MG63 (cell line): ENCODE results near the gene MOGAT2. TPM values are rescaled to one million over a fixed set of nuclear protein-coding genes. Genes with fewer than 3 reads are reported as not detected.

Experiments
- DNase-seq: peaks from one replicate; pipeline ENCODE4 v3.0.0-alpha.2; 2020
- H3K27me3 ChIP-seq: fragments of 250-450 bp; sonication (Bioruptor Pico); 2 replicates; pipeline ENCODE4 v1.5.1; 2020; ENCODE audit warnings: mild to moderate bottlenecking, moderate library complexity
- H3K36me3 ChIP-seq: fragments of 250-450 bp; sonication (Bioruptor Pico); 2 replicates; pipeline ENCODE4 v1.5.1; 2020; ENCODE audit warnings: mild to moderate bottlenecking, moderate library complexity
- H3K4me3 ChIP-seq: fragments of 250-450 bp; sonication (Bioruptor Pico); 2 replicates; pipeline ENCODE4 v1.5.1; 2020; ENCODE audit warnings: mild to moderate bottlenecking, moderate library complexity
- H3K9me3 ChIP-seq: fragments of 250-450 bp; sonication (Bioruptor Pico); 2 replicates; pipeline ENCODE4 v1.5.1; 2020; ENCODE audit warnings: mild to moderate bottlenecking, moderate library complexity
- total RNA-seq: library from RNA; depleted of rRNA; stranded (reverse); fragments of >200 nt; shearing (Covaris generic); gene quantifications from 2 replicates; pipeline ENCODE4 v1.2.3, GENCODE V29; 2014; ENCODE audit warnings: low replicate concordance

Gene MOGAT2
- total RNA-seq, 1 experiment from 2014 or later = not detected

DNA sequence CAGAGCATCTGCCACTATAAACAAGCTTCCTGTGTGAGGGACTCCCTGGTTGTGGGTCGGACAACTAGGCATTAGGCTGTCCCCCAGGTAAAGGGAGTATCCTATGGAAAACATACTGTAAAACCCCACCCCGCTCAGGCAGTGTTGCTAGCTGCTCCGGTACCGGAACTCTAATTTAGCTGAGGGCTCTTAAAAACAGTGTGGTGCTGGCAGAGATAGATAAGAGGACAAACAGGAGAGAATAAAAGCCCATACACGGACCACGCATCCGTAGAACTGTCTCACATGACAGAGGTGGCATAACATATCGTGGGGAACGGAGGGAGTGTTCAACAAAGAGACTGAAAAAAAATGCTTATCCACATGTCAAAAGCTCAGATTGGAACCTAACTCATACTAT lies 3.4 kb upstream of the MOGAT2 start:
- H3K36me3 ChIP-seq = no peaks in the 10 kb centered on the region
- no peak for DNase-seq
- H3K9me3 ChIP-seq = no peaks in the 10 kb centered on the region
- peaks cover under 1% of the 10 kb centered on the region for H3K27me3 ChIP-seq
- H3K4me3 ChIP-seq = no peak overlapping the region

DNA sequence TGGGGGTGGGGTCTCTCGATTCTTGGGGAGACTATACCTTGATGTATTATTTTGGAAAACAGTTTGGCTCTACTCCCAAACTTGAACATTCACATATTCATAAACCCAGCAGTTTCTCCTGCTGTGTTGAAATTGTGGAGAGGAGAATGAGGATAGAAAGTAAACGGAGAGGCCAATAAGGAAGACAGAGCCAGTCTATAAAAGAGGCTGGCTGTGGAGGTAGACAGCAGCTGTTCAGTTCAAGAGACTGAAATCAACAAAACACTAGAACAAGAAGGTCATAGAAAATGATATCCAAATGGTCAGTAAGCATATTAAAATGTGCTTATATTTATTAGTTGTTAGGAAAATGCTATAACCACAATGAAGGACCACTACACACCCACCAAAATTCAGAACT lies 1.9 kb upstream of the MOGAT2 start:
- Histone ChIP-seq H3K36me3 (no peaks in the 10 kb centered on the region), H3K9me3 (no peaks in the 10 kb centered on the region), H3K27me3 (no peaks in the 10 kb centered on the region; the same call in 1 of the 2 replicates), H3K4me3 (no peak overlapping the region)
- DNase-seq = no peak

DNA sequence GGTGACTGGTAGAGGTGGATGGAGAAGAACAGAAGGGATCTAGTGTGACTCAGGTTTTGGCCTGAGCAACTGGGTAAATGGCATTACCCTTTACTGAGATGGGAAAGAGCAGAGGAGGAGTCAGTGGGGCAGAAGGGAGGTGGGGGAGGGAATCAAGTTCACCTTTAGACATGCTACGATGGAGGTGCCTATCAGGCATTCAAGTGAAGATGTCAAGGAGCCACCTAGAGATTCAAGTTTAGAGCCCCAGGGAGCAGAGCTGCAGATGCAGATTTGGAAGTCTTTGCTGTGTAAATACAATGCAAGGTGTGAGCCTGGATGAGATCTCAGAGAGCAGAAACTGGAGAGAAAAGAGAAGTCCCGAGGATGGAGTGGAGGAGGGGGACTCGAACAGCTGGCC lies 979 bp upstream of the MOGAT2 start:
- no peaks in the 10 kb centered on the region for H3K36me3 ChIP-seq
- H3K9me3 ChIP-seq = no peaks in the 10 kb centered on the region
- DNase-seq = no peak
- no peak overlapping the region for H3K4me3 ChIP-seq
- H3K27me3 ChIP-seq = no peaks in the 10 kb centered on the region; the same call in 1 of the 2 replicates

DNA sequence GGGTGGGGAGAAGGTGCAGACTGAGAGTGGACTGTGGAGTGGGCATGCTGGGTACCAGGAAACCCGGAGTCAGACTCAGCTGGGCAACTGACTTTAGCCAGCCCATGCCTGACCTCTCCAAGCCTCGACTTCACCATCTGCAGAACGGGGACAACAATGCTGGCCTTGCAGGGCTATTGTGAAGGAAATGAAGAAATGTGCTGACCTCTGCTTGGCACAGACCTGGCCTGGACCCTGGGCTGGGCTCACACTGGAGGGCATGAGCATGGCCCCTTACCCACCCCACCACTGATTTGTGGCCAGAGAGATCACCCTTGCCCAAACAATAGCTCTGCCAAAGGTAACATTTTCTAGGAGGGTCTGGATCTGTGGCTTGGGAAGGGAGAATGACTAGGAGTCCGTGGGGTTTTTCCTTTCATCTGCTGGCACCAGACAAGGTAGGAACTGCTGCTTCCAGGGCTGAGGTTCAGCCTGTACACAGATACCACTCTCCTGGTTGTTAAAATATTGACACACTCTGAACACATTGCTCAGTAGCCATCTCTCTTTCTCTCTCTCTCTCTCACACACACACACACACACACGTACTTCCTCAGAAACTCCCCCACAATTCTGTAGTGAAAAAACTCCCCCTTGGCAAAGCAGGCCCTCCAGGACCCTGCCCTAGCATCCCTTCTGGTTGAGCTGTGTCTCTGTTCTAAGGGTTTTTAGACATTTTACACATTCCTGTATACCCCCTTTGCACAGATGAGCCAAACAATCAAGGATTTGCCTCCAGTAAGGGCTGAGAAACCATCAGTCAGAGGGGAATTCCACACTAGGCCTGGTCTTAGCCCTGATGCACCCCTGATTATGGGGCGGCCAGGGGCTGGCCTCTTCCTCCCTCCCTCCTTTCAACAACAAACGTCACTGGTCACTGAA lies 1.0 kb downstream of the MOGAT2 start:
- H3K36me3 ChIP-seq = no peaks in the 10 kb centered on the region
- no peak overlapping the region for H3K4me3 ChIP-seq
- no peak for DNase-seq
- H3K9me3 ChIP-seq = no peaks in the 10 kb centered on the region
- no peaks in the 10 kb centered on the region for H3K27me3 ChIP-seq

DNA sequence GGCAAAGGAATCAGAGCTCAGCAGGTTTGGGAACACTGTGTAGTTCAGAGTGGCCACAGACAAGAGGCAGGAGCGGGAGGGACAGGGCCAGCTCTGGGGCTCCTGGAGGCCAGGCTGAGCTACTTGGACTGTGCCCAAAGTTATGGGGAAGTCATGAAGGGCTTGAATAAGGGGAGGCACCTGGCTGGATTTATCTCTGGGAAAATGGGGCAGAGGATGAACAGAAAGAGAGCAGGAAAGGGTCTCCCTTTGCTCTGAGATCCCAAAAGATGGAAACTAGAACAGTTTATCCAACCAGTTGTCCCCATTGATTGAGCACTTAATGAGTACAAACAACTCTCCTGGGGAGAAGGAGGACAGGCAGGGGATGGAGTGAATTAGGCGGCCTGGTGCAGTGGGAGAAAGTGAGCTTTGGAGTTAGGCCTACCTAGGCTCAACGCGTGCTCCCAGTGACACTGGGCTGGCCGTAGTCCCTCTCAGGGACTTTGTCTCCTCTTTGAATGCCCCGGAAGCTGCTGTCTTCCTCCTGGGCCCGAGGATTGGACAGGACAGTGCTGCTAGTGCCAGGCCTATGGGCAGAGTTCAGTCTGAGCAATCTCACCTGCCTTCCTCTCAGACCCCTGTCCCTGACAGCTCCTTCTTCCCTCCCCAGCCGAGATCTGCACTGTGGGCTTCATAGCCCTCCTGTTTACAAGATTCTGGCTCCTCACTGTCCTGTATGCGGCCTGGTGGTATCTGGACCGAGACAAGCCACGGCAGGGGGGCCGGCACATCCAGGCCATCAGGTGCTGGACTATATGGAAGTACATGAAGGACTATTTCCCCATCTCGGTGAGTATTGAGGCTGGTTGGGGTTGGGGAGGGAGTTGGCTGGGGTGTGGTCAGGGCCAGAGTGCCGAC lies 2.0 kb downstream of the MOGAT2 start:
- no peak for DNase-seq
- Histone ChIP-seq H3K4me3 (no peak overlapping the region), H3K9me3 (no peaks in the 10 kb centered on the region), H3K36me3 (no peaks in the 10 kb centered on the region), H3K27me3 (no peaks in the 10 kb centered on the region)

DNA sequence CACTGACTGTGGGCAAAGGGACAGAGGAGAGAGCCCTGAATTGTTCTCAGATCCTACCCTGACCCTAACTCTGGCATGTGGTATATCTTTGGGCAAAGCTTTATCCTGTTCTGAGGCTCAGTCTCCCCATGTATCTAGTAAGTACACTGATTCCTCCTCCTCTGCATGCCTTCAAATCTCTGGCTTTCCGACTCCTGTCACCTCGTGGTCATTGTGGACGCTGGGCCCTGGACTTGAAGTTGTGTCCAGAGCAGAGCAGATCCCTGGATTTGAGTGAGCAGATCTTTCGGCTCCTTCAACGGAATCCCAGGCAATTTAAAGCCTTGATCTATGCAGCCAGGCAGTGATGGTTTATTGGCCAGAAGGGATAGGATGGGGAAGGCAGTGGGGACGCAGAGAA lies 3.0 kb downstream of the MOGAT2 start:
- no peaks in the 10 kb centered on the region for H3K36me3 ChIP-seq
- no peak for DNase-seq
- no peaks in the 10 kb centered on the region for H3K27me3 ChIP-seq
- H3K4me3 ChIP-seq = no peak overlapping the region
- H3K9me3 ChIP-seq = no peaks in the 10 kb centered on the region

DNA sequence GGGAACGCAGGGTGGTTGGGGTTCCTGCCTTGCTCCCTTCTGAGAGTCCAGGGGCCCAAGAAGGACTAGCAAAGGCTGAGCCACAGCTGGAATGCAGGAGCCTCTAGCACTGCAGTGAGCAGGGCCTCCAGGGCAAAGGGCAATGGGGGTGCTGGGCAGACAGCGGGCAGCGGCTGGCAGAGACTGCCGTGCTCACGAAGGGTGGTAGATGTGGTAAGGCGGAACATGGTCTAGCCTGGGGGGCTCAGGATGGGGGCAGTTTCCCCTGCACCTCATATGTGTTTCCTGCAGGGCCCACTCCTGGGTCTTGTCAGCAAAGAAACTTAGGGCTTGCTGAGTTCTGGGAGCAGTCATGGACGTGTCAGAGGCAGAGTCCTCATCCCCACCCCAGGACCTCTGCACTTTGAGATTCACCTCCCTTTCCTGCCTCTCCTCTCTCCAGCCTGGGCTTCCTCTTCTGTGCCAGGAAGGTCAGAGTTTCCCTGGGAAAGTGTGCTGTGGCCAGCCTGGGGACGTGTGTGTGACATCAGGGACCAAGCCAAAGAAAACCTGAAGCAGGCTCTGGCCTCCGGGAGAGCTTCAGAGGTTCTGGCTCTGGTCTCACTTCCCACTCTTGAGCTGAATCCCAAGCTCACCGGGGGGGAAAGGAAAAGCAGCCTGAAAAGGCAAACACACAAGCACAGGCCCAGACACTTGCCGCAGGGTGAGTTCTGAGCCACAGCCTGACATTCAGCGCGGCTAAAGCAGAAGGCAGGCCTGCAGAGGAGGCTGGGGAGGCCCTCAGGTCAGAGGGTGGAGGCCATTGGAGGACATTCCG lies 4.4 kb downstream of the MOGAT2 start:
- DNase-seq = no peak
- H3K4me3 ChIP-seq = no peak overlapping the region

DNA sequence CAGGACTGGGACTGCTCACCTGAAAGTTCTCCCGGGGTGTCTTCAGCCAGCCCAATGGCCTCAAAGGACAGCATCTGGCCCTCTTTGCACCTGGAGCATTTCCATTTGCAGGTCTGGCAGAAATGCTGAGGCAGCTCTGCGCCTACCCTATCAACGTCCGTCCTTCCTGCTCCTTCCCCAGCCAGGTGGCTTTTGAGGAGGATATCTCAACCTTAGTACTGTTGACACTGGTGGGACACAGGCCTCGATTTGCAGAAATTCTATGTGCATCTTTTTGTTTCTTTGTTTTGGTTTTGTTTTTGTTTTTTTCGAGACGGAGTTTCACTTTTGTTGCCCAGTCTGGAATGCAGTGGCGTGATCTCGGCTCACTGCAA lies 5.0 kb downstream of the MOGAT2 start:
- no peak overlapping the region for H3K4me3 ChIP-seq
- no peak for DNase-seq
- no peaks in the 10 kb centered on the region for H3K9me3 ChIP-seq
- H3K27me3 ChIP-seq = no peaks in the 10 kb centered on the region
- no peaks in the 10 kb centered on the region for H3K36me3 ChIP-seq

More for the DNA sequence above, 4.4 kb downstream of the MOGAT2 start:
- Histone ChIP-seq H3K27me3 (no peaks in the 10 kb centered on the region), H3K36me3 (no peaks in the 10 kb centered on the region), H3K9me3 (no peaks in the 10 kb centered on the region)

DNA sequence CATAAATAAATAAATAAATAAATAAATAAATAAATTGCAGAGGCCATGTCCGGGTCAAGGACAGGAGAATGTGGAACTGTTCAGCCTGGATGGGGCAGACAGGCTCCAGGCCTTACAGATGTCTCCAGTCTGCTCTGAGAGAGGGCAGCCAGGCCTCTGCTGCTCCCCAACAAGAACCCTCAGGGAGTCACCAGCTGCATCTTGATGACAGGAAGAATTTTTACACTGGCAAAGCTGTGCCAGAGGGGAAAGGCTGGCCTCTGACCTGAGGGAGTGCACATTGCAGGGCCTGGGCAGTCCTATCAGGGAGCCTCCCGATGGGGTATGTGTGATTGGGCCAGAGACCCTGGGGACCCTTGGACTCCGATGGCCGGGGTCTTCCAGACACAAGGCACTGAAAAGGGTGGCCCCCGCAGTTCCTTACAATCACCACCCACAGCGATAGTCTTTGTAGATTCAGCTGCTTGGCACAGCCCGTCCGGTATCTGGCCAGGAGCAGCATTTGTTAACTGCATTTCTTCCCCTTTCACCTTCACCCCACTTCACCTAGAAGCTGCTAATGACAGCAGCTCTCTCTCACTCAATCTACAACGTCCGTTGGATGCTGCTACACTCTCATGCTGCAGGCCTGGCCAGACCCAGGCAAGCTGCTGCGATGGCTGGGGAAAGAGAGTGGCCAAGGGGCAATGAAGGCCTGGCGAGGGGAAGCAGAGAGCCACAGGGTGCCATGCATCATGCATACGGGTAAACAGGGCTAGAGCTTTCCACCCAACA lies 8.1 kb downstream of the MOGAT2 start:
- Histone ChIP-seq H3K36me3 (no peaks in the 10 kb centered on the region), H3K9me3 (no peaks in the 10 kb centered on the region), H3K4me3 (no peak overlapping the region), H3K27me3 (no peaks in the 10 kb centered on the region)
- DNase-seq = no peak

DNA sequence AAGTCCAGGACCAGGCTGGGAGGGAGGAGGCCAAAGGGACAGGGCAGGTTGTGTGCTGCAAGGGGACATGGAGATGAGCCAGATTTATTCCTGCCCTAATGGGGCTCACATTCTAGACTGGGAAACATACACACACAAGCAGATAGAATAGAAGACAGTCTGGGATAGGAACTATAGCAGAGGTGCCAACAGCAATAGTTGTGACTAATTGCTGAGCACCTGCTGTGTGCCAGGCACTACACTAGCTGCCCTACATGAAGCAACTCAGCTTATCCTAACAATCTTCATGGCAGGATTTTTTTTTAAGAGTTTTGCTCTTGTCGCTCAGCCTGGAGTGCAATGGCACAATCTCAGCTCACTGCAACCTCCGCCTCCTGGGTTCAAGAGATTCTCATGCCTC lies 11.4 kb downstream of the MOGAT2 start:
- peak; percentile 17 for DNase-seq
- H3K4me3 ChIP-seq = no peak overlapping the region
- no peaks in the 10 kb centered on the region for H3K9me3 ChIP-seq
- H3K36me3 ChIP-seq = no peaks in the 10 kb centered on the region
- H3K27me3 ChIP-seq = no peaks in the 10 kb centered on the region

DNA sequence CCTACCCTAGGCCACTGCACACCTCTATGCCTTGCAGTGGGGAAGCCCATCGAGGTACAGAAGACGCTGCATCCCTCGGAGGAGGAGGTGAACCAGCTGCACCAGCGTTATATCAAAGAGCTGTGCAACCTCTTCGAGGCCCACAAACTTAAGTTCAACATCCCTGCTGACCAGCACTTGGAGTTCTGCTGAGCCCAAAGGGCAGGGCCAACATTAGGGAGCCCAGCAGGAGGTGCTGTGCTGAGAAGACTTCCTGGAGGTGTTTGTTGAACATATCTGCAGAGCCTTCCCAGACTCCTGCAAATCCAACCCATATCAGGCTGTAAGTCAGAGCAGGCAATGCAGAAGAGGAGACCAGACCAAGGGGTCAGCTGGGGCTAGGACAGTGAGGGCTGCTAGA lies 13.5 kb downstream of the MOGAT2 start:
- H3K4me3 ChIP-seq = no peak overlapping the region
- no peaks in the 10 kb centered on the region for H3K36me3 ChIP-seq
- no peaks in the 10 kb centered on the region for H3K9me3 ChIP-seq
- DNase-seq = no peak
- no peaks in the 10 kb centered on the region for H3K27me3 ChIP-seq

DNA sequence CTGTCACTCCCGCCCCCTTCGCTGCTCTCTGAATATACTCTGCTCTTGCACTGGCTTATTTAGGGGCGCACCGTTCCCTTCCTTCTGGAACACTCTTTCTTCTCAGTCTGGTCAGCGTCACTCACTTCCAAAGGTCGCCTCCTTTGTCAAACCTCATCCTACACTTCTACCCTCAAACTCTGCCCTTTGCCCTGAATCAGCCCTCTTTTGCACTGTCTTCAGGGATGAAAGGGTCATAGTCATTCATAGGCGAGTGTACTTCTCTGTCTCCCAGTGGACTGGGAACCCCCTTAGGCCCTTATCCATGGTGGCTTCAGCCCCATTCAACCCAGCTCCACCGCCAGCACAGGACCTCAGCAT lies 15.4 kb downstream of the MOGAT2 start:
- no peak for DNase-seq
- Histone ChIP-seq H3K4me3 (no peak overlapping the region), H3K27me3 (no peaks in the 10 kb centered on the region; the same call in 1 of the 2 replicates), H3K36me3 (no peaks in the 10 kb centered on the region), H3K9me3 (no peaks in the 10 kb centered on the region)

DNA sequence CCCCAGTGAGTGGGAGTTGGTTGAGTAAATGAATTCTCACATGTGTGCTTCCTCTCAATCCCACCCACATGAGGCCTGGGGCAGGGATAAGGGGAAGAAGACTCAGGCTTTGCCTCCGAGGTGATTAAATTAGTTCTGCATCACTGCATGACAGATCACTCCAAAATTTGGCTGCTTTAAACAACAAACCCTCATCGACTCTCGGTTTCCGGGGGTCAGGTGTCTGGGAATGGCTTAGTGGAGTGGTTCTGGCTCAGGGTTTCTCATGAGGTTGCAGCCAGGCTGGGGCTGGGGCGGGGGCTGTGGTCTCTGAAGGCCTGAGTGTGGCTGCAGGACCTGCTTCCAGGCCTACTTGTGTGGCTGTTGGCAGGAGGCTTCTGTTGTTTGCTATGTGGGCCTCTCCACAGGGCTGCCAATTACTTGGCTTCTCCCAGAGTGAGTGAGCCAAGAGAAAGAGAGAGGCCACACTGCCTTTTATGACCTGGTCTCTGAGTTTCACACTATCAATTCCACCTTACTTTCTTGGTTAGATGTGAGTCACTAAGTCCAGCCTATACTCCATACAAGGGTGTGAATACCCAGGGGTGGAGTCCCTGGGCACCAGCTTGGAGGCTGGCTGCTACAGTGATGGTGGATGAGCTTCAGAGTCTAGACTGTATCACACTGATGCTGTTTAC lies 15.9 kb downstream of the MOGAT2 start:
- Histone ChIP-seq H3K27me3 (no peaks in the 10 kb centered on the region; the same call in 1 of the 2 replicates), H3K36me3 (no peaks in the 10 kb centered on the region), H3K4me3 (no peak overlapping the region), H3K9me3 (no peaks in the 10 kb centered on the region)
- DNase-seq = peak; percentile 90

DNA sequence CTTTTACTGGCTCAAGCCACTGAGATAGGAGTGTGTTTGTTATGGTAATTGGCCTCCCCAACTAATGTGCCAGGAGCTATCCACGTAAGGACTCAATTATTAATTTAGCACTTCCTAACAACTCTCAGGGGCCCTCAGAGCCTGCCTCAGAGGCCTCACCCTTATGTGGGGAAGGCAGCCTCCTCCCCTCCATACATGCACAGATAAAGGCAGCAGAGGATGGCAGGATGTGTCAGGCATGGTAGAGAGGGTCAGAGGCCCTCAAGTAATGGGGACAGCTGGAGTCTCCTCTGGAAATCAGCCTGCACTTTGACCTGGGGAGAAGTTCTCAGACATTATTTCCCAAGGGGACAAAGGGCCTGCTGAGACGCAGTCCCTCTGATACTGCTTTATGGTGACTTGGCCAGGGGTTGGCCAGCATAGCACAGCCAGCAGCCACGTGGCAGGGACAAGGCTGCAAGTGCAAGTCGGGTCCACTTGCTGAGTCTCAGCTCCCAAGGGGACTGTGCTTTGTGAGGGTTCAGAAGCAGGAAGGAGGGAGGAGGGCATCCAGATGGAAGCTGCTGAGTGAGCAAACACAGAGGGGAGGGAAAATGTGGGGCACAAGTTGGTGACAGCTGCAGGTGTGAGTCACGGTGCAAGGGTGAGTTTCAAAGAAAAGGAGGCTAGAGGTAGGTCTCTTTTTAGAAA lies 17.0 kb downstream of the MOGAT2 start:
- no peak for DNase-seq
- Histone ChIP-seq H3K27me3 (no peaks in the 10 kb centered on the region; the same call in 1 of the 2 replicates), H3K9me3 (no peaks in the 10 kb centered on the region), H3K36me3 (no peaks in the 10 kb centered on the region), H3K4me3 (no peak overlapping the region)

DNA sequence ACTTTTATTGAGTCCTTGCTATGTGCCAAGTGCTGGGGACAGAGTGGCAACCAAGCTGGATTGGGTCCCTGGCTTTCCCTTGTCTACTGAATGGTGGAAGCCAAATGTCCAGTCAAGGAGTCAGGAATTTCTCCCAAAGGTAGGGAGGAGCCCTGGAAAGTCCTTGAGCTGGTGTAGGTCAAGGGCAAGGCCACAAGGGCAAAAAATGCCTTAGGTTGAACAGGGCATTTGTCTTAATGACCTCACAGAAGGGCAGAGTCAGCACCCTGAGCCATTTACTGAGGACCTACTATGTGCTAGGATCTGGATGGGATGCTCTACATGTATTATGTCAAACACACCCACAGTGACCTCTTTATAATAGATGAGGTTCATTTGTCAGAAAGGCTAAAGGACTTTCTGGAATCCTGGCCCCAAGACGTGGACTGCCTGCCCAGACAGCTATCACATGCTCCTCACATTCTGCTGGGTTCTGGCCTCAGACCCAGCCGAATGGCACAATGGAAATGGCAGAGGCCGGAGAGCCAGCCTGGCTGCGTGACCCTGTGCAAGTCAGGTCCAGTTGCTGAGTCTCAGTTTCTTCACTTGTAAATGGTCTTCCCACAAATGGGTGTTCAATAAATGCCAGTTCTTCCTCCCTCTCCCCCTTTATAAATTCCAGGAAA lies 17.7 kb downstream of the MOGAT2 start:
- Histone ChIP-seq H3K36me3 (no peaks in the 10 kb centered on the region), H3K4me3 (no peak overlapping the region), H3K27me3 (peaks cover 4% of the 10 kb centered on the region; the same call in 1 of the 2 replicates), H3K9me3 (no peaks in the 10 kb centered on the region)
- DNase-seq = no peak
